T-helper 9 cell (primary cell): Measurements from ENCODE around the gene MYOZ1.

Experiments
- DNase-seq: peaks from one replicate; pipeline ENCODE4 v3.0.0-alpha.2; 2020

MYOZ1 gene

DNA sequence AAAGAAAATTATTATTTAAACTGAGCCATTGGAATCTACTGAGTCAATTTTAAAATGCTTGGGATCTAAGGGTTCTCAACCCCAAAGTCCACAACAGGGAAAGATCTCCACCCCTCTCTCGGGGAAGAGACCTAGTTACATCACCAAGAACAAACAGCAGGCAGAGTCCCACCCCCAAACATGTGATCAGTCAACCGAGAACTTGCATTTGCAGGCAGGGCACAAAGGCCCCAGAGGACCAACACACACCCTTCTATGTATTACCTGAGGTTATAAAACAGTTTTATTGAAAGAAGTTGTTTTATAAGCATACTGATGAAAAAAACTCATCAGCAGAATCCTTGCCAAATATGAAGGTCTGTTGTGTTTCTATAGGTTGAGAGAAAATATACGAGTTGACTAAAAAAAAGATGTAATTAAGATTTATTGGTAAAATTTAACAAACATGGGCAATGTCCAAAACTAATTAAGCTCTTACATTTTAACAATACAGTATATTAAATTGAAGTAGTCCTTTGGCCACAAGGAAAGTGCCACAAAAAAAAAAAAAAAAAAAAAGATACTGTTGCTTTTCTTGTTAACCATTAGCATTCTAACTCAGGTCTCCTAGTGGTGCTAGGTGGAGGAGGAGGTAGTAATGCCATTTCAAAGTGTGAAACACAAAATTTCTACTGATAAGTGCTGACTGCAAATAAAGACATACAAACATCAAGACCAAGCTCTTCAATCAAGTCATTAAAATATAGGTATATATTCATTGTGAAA lies 49.2 kb downstream of the MYOZ1 start:
- DNase-seq = no peak

DNA sequence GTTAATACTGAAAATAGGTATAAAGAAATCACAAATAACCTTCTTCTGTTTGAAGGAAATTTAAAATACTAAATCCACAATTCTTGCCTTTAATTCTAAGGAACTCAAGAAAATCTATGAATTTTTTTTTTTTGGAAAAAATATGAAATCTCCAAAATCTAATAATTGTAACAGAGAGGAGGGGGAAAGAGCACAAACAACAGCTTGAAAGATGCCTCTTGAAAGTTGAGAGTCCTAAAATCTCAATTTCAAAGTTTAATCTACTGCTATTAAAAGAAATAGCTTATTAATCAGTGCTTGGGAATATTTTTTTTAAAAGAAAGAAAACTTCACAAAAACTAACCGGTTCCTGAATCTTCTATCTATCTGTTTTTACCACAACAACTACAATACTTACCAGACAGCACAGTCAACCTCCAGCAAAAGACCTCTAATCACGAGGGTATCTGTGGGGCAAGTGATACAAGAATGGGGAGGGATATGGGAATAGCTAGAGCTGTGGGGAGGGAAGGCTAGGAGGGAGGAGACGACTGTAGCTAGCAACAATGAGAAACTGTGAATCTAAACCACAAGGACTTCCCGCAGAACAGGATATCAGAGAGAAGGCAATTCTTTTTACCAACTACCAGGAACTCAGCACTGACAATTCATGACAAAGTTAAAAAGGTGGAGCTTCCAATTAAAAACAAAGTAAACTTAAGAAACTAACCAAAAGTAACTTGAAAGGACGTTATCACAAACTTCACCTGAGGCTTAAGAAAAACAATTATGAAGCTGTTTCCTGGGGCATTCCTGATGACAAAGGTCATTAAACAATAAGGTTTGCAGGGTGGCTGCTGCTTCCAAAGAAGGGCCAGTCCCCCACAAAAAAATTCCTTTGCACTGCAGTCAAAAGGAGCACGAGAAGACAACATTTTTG lies 50.1 kb downstream of the MYOZ1 start, which contains the start of gene USP54:
Gene USP54, minus strand, starts transcription at position 462 of the 919 bp plus-strand sequence. CDS start 15,684 bp downstream, outside the sequence.
- no peak for DNase-seq

DNA sequence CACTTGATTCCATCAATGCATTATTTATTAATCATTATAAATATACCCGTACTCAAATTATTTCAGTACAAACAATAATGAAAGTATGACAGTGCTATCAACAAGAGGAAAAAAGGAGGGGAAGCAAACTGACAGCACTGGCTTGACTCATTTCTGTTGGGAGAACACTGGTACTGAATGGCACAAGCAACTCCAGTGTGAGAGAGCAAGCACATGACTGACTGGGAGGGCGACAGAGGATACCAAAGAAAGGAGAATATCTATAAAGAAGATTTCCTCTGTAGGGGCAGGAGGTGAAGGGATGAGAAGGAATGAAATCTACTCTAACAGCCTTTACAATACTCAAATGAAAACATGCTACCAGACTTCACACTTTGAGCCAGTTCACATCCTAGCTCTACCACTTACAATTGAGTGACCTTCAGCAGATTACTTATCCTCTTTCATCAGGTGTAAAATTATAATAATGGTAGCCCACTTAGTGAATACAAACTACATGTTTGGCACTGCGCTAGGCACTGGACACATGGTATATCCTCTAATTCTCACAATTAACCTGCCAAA lies 51.6 kb downstream of the MYOZ1 start:
- no peak for DNase-seq

DNA sequence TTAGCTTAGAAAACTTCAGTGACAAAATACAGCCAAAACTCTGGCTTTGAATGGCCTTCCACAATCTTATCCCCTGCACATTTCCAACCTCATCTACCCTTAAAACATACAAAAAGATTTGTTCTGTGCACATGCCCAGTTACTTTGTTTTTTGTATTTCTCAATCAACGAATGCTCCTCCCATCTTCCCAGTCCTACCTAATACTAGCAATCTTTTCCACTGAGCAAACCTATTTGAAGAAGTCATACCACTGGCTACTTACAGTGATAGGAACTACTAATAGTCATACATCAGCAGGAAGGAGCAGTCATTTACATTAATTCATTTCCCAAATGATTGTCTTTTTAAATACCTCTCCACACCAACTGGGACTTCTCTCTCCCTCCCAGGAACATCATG lies 52.6 kb downstream of the MYOZ1 start:
- DNase-seq = no peak

DNA sequence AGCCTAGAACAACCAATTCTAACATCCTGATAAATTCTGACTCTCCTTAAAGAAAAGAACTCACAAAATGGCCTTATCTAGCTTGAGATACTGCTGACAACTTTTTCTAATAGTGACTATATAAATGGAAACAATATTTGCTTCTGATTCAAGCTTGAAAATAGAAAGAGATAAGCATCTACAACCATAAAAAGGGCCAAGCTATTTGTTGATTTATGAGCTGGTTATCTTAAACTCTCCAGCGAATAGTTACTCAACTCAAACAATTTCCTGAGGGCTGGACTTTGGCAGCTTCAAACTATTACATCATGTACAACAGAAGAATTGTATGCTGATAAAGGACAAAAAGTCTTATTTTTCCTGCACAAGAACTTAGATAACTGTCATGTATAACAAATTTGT lies 54.7 kb downstream of the MYOZ1 start:
- DNase-seq = no peak

DNA sequence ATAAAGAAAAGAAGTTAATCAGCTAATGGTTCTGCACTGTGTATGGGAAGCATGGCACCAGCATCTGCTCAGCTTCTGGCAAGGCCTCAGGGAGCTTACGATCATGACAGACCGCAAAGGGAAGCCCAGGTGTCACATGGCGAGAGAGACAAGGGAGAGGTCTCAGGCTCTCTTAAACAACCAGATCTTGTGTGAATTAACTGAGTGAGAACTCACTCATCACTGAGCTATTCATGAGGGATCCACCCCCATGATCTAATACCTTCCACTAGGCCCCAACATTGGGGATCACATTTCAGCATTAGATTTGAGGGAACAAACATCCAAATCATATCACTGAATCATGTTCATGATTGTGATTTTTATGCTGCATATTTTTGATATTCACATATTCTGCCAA lies 55.9 kb downstream of the MYOZ1 start:
- no peak for DNase-seq

DNA sequence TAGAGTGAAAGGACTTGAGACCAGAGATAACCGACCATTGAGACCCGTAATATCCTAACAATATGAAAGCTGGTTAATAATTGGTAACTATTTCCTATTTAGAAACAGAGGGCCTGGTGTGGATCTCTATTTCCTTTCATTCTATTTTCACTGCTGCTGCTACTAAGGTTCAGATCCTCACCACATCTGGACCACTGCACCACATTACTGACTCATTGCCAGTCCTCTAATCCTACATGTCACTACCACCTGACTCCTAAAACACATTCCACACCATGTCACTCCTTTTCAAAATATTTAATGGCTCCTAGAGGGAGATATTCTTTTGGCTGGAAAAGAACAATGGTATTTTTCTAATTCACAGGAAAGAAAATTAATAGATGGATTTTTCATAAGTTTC lies 56.5 kb downstream of the MYOZ1 start:
- DNase-seq = no peak

DNA sequence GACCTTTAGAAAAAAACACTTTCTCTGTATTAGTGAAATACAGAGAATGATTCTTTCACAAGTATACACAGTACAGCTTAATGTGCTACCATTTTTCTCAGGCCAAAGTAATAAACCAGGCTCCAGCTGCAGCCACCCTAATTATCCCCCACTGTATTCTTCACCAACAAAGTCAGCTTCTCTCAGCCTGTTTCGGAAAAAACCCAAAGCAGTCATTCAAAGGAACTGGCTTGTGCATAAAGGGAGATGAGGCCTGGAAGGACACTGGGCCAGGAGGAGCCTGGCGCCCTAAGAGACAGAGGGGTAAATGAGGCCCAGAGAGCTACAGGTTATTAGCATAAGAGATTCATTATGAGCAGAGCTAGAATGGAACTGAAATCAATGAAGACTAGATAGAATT lies 59.4 kb downstream of the MYOZ1 start:
- no peak for DNase-seq
